Measurements from ENCODE around the gene ASIP. TPM values are rescaled to one million over a fixed set of nuclear protein-coding genes. Genes with fewer than 3 reads are reported as not detected.
A peak's percentile ranks its signal among the peaks of the same experiment; 100 is the strongest.
"Not testable (repeated sequence)": the region's sequence is repeated elsewhere in the genome, so short reads cannot be mapped to it uniquely, and the experiment has no call there.

The ASIP gene, protein sequence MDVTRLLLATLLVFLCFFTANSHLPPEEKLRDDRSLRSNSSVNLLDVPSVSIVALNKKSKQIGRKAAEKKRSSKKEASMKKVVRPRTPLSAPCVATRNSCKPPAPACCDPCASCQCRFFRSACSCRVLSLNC
- polyA plus RNA-seq (ENCODE audit: insufficient read length in 10 of 10), result 1 to 10 TPM in 2 of 10 donors, under 1 TPM in 6, not detected in 2; 0.22 to 4.9 (median 0.50) TPM
- long read RNA-seq, donor 1, result 0 reads
- long read RNA-seq, donor 2, result 0 reads
- long read RNA-seq, donor 3, result 0 reads
- long read RNA-seq, donor 4, result 0 reads
- long read RNA-seq, donor 5, partial matches to known transcripts, result 59 of 59 reads
- long read RNA-seq, donor 5, other reads (novel, unspliced or antisense), result 0 of 59 reads
- long read RNA-seq, donor 6, partial matches to known transcripts, result 113 of 113 reads
- long read RNA-seq, donor 6, other reads (novel, unspliced or antisense), result 0 of 113 reads
- long read RNA-seq, donor 7, partial matches to known transcripts, result 49 of 49 reads
- long read RNA-seq, donor 7, other reads (novel, unspliced or antisense), result 0 of 49 reads
- long read RNA-seq, donor 8, partial matches to known transcripts, result 14 of 35 reads
- long read RNA-seq, donor 8, other reads (novel, unspliced or antisense), result 21 of 35 reads
- long read RNA-seq, donor 9, result 0 reads

DNA sequence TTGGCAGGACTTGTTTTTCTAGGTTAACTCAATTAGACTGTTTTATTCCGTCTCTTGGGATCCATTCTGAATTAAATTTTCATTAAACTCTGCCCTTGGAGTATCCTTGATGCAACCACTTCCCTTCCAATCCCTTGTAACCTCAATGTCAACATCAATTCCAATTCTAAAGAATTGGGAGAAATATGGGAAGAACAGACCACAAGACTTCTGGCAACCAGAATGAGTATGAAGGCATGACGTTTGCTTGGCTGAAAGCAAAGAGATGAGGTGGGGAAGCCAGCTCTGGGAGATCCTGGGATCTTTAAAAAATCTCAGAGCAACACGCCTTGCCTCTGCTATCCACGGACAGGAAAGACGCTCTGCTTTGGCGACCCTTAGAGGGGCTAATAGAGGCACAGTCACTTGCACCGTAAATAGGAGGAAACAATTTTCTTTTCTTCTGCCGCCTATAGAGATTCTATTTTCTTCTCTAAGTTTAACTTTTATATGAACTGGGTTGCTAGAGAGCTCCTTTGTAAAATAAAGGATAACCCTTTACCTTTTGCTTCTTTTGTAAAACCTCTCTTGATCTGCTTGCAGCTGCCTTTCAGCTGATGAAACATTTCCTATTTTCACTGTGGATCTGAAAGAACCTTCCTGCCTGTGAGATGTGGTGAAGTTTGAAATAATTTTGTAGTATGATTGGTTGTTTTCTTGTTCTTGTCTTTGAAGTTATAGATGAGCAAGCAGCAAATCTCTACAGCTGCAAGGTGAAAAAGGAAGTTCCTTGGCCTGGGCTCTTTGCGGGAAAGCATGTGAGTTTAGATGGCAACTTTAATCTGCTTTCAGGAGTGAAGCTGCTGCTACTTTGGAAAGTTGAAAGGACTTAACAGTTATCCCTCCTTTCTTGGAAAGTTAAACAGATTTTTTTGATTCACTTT lies at the start of gene ASIP:
ASIP (plus strand) TSS at position 731 of the 923 bp plus-strand sequence. CDS start 18,952 bp downstream, outside the sequence.
- peak in 1 of 3 donors; percentile 30 for DNase-seq

DNA sequence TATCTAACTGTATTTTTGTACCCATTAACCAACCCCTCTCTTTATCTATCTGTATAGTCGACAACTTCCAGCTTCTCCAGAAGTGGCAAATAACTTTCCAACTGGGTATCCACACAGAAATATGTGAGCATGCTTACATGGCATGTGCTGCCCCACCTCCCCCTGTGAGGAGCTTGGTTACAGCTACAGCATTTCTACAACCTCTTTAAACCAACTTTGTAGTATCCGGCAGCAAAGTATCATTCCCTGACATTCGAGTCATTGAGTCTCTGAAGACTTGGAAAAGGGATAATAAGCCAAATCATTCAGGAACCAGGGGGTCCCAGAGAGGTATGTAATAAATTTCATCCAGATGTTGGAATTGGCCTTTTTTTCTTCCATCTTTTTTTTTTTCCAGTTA lies 48.2 kb upstream of the ASIP start:
- DNase-seq, result no peak

DNA sequence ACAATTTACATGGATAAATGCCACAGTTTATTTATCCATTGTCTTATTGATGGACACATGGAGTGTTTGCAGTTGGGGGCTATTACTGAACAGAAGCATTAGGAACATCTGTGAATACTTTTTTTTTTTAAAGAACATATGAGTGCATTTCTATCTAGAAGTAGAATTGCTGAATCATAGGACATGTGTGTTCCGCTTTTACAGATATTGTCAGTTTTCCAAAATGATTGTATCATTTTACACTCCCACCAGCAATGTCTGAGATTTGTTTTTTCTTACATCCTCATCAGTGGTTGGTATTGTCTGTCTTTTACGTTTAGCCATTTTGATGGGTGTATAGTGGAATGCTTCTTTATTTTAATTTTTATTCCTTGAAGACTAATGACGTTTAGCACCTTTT lies 42.0 kb upstream of the ASIP start:
- no peak for DNase-seq

DNA sequence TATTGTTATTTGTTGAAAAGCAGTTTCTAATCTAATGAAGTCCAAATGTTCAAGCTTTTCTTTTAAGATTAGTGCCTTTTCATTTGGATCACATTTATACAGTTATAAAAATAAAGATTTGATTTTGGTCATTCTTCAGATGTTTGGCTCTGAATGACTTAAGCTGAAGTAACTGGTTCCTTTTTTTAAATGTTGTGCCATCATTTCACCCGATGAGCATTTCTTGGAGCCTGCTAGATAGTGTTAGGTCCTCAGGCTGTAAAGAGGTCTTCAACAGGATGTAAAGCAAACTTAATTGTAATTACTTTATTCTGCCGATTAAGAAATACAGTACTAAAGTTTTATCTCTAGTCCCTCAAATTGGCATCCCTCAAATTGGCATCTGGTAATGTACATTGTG lies 41.2 kb upstream of the ASIP start:
- DNase-seq, result no peak

DNA sequence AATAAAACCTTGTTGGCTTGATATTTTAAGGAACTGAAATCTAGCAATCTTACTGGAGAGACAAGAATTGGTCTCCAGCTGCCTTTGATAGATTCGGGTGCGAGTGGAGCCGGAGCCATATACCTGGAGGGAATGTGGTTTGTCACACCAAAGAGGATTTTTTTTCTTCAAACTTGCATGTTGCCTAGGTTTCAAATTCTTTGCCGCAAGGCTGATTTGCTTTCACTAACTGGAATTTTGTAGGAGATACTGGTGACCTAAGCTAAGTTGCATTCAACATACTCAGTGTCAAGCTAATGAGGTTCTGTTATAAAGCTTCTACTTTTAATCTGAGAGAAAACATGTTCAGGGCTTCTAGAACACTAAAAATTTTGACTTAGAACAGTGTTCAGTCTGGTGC lies 39.7 kb upstream of the ASIP start:
- no peak for DNase-seq

DNA sequence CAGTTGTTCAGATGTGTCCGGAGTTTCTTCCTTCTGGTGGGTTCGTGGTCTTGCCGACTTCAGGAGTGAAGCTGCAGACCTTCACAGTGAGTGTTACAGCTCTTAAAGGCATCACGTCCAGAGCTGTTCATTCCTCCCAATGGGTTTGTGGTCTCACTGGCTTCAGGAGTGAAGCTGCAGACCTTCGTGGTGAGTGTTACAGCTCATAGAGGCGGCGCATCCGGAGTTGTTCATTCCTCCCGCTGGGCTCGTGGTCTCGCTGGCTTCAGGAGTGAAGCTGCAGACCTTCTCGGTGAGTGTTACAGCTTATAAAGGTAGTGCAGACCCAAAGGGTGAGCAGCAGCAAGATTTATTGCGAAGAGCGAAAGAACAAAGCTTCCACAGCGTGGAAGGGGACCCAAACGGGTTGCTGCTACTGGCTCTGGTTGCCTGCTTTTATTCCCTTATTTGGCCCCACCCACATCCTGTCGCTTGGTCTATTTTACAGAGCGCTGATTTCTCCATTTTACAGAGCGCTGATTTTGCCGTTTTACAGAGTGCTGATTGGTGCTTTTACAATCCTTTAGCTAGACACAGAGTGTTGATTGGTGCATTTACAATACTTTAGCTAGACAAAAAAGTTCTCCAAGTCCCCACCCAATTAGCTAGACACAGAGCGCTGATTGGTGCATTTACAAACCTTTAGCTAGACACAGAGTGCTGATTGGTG lies 35.9 kb upstream of the ASIP start:
- DNase-seq, result not testable (repeated sequence)

DNA sequence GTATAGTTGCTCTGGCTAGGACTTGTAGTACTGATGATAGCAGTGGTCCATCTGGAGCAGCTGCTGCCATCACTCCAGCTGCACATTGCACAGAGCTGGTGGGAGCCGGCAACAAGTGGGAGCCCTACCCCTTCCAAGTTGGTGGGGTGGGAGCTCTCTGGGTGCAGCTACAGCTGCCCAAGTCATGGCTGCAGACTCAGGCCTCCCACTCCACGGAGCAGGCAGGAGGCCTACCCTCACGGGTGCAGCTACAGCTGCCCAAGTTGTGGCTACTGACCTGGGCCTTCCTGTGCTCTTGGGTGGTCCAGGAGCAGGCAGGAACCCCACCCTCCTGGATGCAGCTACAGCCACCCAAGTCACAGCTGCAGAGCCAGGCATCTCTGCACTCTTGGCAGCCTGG lies 32.1 kb upstream of the ASIP start:
- DNase-seq, result no peak

DNA sequence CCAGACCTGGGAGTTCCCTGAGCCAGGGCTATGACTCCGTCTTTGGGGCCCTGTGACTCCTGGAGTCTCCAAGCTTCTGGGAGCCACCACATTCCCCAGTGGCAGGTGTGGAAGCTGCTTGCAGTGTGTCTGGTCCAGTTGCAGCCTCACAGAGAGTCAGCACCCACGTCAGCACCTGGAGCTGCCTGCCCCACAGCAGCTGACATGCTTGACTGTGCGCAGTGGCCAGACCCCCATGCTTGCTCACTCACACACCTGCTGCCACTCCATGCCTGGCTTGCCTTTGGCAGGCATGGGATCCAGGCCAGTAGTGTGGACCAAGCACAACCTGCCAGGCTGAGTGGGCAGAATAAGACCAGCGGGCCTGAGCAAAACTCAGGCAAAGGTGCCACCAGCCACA lies 31.0 kb upstream of the ASIP start:
- DNase-seq, result no peak

DNA sequence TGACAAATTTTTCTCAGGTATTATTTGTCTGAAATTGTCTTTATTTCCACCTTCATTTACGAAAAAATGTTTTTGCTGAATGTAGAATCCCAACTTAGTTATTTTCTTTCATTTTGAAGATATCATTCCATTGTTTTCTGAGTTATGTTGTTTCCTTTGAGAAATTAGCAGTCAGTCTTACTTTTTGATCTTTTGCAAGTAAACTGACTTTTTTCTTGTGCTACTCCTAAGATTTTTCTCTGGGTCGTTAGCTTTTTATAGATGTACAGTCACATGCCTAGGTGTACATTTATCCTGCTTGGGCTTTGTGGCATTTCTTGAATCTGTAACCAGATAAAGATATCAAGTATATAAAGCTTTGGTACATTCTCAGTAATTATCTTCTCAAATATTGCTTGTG lies 29.6 kb upstream of the ASIP start:
- no peak for DNase-seq

DNA sequence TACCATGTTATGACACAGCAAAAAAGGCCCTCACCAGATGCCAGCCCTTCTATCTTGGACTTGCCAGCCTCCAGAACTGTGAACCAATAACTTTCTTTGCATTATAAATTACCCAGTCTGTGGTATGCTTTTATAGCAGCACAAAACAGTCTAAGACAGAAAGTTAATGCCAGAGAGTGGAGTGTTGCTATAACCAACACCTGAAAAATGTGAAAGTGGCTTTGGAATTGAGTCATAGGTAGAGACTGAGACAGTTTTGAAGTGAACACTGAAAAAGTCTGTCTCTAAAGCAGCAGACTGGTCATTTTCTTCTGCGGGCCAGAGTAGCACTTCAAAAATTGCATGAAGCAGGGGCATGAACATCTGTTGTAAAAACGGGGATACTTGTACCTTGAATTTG lies 28.0 kb upstream of the ASIP start:
- no peak for DNase-seq

DNA sequence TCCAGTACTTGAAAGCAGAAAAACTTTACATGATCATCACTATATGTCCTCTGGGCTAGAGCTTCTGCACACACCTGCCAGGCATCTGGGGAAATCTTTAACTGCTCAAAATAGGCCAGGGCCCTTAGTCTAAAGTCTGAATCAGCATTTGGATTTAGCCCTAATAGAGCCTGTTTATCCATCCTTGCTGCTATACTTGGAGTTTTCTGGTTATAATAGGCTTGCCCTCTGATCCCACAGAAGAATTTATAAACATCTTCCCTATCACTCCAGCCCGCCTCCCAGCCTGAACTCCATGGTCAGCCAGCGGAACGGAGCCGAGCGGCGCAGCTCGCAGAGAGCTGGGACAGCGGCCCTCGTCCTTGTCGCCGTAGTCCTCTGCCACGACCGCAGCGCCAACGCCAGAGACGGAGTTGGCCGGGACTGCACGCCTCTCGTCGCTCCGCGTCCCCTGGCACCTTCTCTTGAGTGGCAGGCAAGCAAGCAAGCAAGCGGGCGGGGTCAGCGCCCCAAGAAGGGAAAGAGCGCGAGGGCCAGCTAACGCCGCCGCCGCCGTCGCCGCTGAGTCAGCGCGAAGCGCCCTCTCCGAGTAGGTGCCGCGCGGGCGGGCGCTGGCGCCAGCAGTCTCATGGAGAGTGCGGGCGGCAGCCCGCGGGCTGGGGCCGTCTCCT lies 25.4 kb upstream of the ASIP start:
- peak; percentile 51 to 82 (median 62) for DNase-seq

DNA sequence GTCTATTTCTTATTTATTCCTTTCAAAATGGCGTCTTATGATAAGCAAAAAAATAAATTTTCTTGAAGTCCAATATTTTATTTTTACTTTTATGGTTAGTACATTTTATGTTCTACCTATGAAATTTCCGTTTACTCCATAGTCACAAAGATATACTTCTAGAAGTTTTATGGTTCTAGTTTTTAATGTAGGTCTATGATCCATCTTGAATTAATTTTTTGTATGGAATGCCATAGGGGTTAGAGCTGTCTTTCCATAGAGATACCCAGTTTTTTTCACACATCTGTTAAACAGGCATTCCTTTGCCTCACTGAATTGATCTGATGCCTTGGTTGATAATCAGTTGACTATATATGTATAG lies 24.9 kb upstream of the ASIP start:
- DNase-seq, result peak in 1 of 3 donors; percentile 14

DNA sequence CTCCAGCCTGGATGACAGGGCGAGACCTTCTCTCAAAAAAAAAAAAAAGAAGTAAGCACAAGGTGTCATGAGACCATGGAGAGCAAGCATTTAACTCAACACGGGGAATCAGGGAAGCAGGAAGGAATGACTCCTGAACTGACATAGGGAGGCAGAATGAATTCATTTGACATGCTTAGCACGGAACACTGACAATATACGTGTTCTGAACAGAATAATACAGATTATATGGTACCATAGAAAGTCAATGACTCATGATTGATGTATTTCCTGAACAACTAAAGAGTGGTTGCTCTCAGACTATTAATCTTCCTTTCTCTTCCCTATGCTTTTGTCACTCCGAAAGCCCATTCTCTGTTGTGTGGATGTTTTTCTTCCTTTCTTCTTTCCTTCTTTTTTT lies 20.7 kb upstream of the ASIP start:
- DNase-seq, result peak in 1 of 3 donors; percentile 71

DNA sequence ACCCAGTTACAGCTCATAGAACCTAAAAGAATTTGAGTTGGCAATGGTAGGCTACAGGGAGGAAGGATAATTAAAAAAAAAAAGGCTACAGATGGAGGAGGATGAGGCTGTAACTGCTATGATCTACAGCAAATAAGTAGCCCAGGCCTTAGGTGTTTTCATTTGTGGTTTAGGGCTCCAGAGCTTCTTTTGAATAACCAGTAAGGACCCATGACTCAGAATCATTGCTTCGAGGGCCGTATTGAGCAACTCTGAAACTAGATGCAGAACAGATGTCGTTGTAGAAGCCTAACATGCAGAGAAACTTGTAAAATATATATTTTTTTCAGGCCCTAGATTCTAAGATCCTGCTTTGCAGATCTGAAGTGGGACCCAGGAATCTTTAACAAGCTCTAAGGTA lies 19.0 kb upstream of the ASIP start:
- DNase-seq, result peak in 1 of 3 donors; percentile 90

DNA sequence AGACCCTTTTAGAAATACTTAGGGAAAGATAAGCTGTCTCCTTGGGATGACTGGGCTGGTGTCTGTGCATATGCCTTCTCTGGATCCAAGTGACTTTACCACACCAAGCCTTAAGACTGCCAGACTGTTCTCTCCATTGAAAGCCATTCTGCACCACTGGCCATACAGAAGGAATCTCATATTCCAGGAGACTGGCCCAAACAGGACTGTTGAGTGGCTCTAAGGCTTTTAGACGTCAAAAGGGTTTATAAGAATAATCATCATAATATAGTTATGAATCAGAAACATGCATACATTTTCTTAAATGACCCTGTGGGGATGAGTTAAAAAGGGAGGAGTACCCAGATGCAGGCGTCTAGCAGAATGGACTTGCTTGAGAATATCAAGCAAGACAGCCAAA lies 17.0 kb upstream of the ASIP start:
- not testable (repeated sequence) for DNase-seq

DNA sequence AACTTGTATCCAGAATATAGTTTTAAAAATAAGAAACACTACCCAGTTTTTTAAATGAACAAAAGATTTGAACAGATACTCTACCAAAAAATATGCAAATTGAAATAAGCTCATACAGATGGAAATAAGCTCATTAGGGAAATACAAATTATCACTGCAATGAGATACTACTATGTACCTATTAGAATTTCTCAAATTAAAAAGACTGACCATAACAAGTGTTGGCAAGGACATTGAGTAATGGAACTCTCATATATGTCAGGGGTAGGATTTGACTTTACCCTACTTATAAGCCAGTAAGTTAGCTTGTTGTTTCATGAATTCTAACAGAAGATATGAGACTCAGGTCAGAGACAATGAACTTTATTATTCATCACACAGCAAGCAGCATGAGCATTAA lies 9.6 kb upstream of the ASIP start:
- no peak for DNase-seq

DNA sequence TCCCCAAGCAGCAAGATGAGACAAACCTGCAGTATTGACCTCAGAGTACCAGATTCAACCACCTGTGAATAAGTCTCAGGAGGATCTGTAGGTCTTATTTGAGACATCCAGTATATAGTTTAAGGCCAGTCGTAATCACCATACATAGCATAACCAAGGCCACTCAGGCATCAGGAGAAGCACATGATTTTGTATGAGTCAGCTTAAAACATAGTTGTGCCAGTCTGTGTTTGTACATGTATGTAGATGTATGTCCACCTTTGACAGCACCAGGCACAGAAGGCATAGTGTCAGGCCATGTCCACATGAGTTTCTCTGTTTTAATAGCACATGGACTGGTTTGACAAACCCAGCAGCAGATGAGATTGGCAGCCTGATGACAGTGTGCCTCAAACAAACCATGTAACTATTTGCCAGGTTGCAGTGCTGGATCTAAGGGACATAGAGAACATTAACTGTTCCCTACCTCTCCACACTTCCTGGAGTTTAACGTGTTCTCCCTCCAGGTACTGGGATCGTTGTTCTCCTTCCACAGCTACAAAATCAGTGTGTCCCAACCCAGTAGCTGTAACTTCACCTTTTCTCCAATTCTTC lies 8.6 kb upstream of the ASIP start:
- DNase-seq, result no peak

DNA sequence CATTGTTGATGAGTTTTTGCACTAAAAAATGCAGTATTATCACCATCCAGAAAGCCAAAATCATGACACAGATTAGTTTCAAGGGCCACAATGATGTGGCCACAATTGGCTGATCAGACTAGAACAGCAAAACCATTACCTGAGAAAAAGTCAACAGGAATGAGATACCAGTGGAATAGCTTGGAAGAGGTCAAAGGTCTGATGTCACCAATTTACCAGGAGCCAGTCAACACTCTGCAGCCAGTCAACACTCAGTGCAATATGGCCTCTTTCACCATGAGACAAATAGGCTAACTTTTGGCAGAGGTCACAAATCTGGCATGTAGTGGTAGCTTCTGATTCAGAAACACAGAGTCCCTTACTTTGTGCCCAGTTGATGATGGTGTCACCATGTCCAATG lies 7.5 kb upstream of the ASIP start:
- DNase-seq, result no peak

DNA sequence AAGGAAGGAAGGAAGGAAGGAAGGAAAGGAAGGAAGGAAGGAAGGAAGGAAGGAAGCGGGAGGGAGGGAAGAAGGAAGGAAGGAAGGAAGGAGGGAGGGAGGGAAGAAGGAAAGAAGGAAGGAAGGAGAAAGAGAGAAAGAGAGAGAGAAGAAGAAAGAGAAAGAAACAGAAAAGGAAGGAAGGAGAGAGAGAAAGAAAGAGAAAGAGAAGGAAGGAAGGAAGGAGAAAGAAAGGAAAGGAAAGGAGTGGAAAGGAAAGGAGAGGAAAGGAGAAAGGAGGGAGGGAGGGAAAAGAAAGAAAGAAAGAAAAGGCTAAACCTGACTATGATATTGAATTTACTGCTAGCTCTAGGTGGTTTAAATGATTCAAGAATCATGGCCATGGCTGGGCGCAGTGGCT lies 5.3 kb upstream of the ASIP start:
- no peak for DNase-seq

DNA sequence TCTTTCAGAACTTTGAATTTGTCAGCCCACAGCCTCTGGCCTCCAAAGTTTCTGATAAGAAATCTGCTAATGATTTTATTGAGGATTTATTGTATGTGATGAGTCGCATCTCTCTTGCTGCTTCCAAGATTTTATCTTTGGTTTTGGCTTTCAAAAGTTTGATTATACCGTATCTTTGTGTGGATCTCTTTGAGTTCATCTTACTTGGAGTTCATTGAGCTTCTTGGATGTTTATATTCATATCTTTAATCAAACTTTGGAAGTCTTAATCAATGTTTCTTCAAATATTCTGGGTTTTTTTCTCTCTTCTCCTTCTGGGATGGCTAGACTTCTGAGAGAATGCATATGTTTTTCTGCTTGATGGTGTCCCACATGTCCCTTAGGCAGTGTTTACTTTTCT lies 3.3 kb upstream of the ASIP start:
- DNase-seq, result no peak

DNA sequence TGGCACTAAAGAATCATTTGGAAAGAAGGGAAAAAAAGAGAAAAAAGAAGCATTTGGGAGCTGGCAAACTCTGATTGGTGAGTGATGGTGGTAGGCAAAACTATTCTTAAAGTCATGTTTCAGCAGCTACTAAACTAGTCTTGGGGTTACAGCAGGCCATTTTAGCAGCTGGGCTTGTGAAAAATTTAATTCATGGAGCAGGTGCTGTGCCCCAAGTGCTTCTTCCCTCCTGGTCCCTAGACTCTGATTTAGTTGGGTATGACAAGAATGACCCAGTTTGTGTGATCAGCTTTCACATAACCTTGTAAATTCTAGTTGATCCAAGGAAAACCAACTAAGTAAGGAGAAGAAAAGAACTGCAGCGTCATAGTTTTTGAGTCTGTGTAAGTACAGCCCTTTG lies 1.1 kb upstream of the ASIP start:
- DNase-seq, result no peak
